OCI-LY3 (cell line): ENCODE measurements around the gene CAMK1D.

ENCODE experiments used
- H2AFZ ChIP-seq: fragments of 200-600, 300-600 bp; shearing (Covaris generic); 2 replicates; pipeline ENCODE4 v1.6.0; 2014; ENCODE audit warnings: antibody characterized with exemption, low read depth, low read length
- H3K27ac ChIP-seq: fragments of 200-600, 300-600 bp; sonication (generic); 2 replicates; pipeline ENCODE4 v1.5.1; 2014; ENCODE audit warnings: mild to moderate bottlenecking, low read length, moderate library complexity, mixed read lengths
- H3K27me3 ChIP-seq: fragments of 200-600, 300-600 bp; sonication (generic); 2 replicates; pipeline ENCODE4 v1.6.1; 2014; ENCODE audit warnings: low read depth, low read length, mixed read lengths
- H3K36me3 ChIP-seq: fragments of 200-600, 300-600 bp; sonication (generic); replicated peaks from 2 replicates; pipeline ENCODE3; 2014; ENCODE audit warnings: low read depth, low read length, mixed read lengths
- H3K4me1 ChIP-seq: fragments of 300-600, 200-600 bp; sonication (generic); 2 replicates; pipeline ENCODE4 v1.6.1; 2014; ENCODE audit warnings: low read length, mixed read lengths
- H3K4me2 ChIP-seq: fragments of 200-600, 300-600 bp; sonication (generic); 2 replicates; pipeline ENCODE4 v1.6.1; 2014; ENCODE audit warnings: low read length, mixed read lengths
- H3K4me3 ChIP-seq: fragments of 300-600, 200-600 bp; sonication (generic); 2 replicates; pipeline ENCODE4 v1.5.1; 2014; ENCODE audit warnings: antibody characterized with exemption, mild to moderate bottlenecking, low read length, moderate library complexity
- H3K79me2 ChIP-seq: fragments of 300-600, 200-600 bp; shearing (Covaris generic); 2 replicates; pipeline ENCODE4 v1.6.1; 2014; ENCODE audit warnings: mild to moderate bottlenecking, low read length, mixed read lengths
- H3K9ac ChIP-seq: fragments of 300-600, 200-600 bp; shearing (Covaris generic); 2 replicates; pipeline ENCODE4 v1.6.0; 2014; ENCODE audit warnings: mild to moderate bottlenecking, low read length, moderate library complexity
- H3K9me3 ChIP-seq: fragments of 200-600, 300-600 bp; shearing (Covaris generic); 2 replicates; pipeline ENCODE4 v1.6.1; 2014; ENCODE audit warnings: low read length, mixed read lengths; ENCODE audit not compliant: insufficient read depth
- H4K20me1 ChIP-seq: fragments of 200-600, 300-600 bp; sonication (generic); 2 replicates; pipeline ENCODE4 v1.6.1; 2016; ENCODE audit warnings: low read length, mixed read lengths; ENCODE audit not compliant: insufficient read depth
- CTCF ChIP-seq: fragments of 200-600, 300-600 bp; sonication (generic); IDR thresholded peaks from 2 replicates; pipeline ENCODE4 v1.5.1; 2014; ENCODE audit warnings: antibody characterized with exemption, low read length, low read depth
- EZH2phosphoT487 ChIP-seq: fragments of 200-600 bp; shearing (Covaris generic); IDR thresholded peaks from 2 replicates; pipeline ENCODE4 v1.6.1; 2018; ENCODE audit warnings: antibody characterized with exemption, mixed run types, low read depth

Gene CAMK1D

GRCh38 chr10:12631787-12632562 is 282.6 kb downstream of the CAMK1D start:
- H3K27me3 ChIP-seq: no peaks in the 10 kb centered on the region
- H3K9ac ChIP-seq: no peak overlapping the region
- peaks cover 12% of the 10 kb centered on the region for H3K79me2 ChIP-seq
- H3K4me3 ChIP-seq: no peak overlapping the region
- H3K36me3 ChIP-seq: no peaks in the 10 kb centered on the region
- peaks cover 25% of the 10 kb centered on the region for H3K4me1 ChIP-seq
- no peak overlapping the region for H3K4me2 ChIP-seq
- TF ChIP-seq EZH2phosphoT487 (no peak), CTCF (no peak)
- H2AFZ ChIP-seq: no peak overlapping the region
- no peaks in the 10 kb centered on the region for H3K9me3 ChIP-seq
- no peak overlapping the region for H3K27ac ChIP-seq
- peaks cover 50% of the 10 kb centered on the region for H4K20me1 ChIP-seq

DNA sequence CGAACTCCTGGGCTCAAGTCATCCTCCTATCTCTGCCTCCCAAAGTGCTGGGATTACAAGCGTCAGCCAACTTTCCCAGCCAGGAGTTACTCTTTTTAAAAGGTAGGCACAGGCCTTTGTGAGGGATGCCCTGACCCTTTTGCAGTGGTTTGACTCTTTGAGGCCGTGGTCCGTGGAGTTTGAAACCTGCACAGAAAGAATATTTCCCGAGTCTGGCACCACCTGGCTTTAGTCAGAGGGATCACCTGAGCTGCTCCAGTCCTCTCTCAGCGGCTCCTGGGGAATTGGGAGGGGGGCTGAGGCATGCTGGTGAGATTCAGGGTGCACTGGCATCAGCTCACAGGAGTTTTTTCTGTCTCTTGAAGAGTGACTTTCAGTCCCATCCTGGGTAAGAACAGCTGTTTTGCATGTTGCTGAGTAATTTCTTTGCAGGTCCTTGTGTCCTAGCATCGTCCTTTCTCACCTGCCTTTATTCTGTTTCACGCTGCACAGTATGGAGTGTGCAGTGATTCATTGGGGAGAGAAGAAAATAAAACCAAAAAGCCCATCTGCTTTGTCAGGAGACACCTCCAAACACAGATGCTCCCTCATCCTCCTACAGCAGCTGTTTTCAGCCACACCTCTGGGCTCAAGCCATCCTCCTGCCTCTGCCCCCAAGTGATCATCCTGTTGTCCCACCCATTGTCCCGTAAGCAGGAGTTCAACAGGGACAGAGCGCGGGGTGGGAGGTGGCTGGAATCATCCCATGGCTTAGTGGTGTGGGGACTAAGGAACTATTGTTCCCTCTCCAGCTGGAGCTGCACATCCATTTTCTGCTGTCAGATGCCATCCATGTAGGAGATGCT is 284.7 kb downstream of the CAMK1D start:
- H4K20me1 ChIP-seq: peaks cover 54% of the 10 kb centered on the region
- H3K9me3 ChIP-seq: no peaks in the 10 kb centered on the region
- H2AFZ ChIP-seq: no peak overlapping the region
- H3K9ac ChIP-seq: no peak overlapping the region
- peaks cover 25% of the 10 kb centered on the region for H3K4me1 ChIP-seq
- TF ChIP-seq CTCF: no peak
- TF ChIP-seq EZH2phosphoT487: no peak
- peaks cover 12% of the 10 kb centered on the region for H3K79me2 ChIP-seq
- H3K4me3 ChIP-seq: peak overlapping the region; percentile 53
- H3K27ac ChIP-seq: no peak overlapping the region
- peak overlapping the region; percentile 79 for H3K4me2 ChIP-seq
- no peaks in the 10 kb centered on the region for H3K36me3 ChIP-seq
- H3K27me3 ChIP-seq: no peaks in the 10 kb centered on the region

- Histone ChIP-seq H3K79me2 (peaks cover 12% of the 10 kb centered on the region), H3K4me3 (peak overlapping the region; percentile 53), H3K4me1 (peaks cover 25% of the 10 kb centered on the region), H3K9me3 (no peaks in the 10 kb centered on the region), H3K9ac (no peak overlapping the region), H3K4me2 (peak overlapping the region; percentile 79), H2AFZ (no peak overlapping the region), H4K20me1 (peaks cover 52% of the 10 kb centered on the region), H3K27ac (no peak overlapping the region), H3K36me3 (no peaks in the 10 kb centered on the region), H3K27me3 (no peaks in the 10 kb centered on the region)
- peak; percentile 32; the same call in 1 of the 2 replicates for TF ChIP-seq CTCF
- TF ChIP-seq EZH2phosphoT487: no peak
Observed at GRCh38 chr10:12634621-12634931, 285.2 kb downstream of the CAMK1D start.

DNA sequence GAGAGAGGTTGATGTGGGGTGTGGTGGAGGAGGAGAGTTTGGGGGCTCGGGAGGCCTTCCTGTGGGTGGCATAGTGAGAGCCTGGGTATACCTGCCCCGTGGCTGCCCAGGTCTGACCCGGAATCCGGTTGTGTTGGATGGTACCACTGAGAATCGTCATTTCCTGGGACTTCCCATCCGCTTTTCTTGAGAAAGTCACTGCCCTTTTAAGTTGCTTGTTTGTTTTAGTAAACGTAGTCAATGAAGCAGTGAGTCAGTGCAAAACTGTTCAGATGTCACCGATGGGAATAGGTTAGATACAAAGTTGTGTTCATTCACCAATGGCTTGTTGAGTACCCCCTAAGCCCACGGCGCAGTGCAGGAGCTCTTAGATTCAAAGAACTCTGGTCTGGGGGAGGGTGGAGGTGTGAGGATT is 285.8 kb downstream of the CAMK1D start:
- peaks cover 15% of the 10 kb centered on the region for H3K79me2 ChIP-seq
- TF ChIP-seq EZH2phosphoT487: no peak
- TF ChIP-seq CTCF: no peak
- no peak overlapping the region for H3K27ac ChIP-seq
- H3K9ac ChIP-seq: no peak overlapping the region; the same call in 1 of the 2 replicates
- no peaks in the 10 kb centered on the region for H3K27me3 ChIP-seq
- peaks cover 25% of the 10 kb centered on the region for H3K4me1 ChIP-seq
- H3K9me3 ChIP-seq: no peaks in the 10 kb centered on the region
- peak overlapping the region; percentile 79 for H3K4me2 ChIP-seq
- H3K4me3 ChIP-seq: peak overlapping the region; percentile 53
- no peaks in the 10 kb centered on the region for H3K36me3 ChIP-seq
- H4K20me1 ChIP-seq: peaks cover 50% of the 10 kb centered on the region
- no peak overlapping the region for H2AFZ ChIP-seq
